Activated CD8-positive, alpha-beta memory T cell treated with anti-CD3 and anti-CD28 coated beads, Interleukin-2, amount 10 ng/mL, durations not matched to agents 7 days and 5 days (primary cell): ENCODE data around the gene PHACTR1. TPM values are rescaled to one million over a fixed set of nuclear protein-coding genes. Genes with fewer than 3 reads are reported as not detected.

Experiments used
- ATAC-seq: fragments of 150-1000 bp; cut with Tn5 transposase; one replicate; pipeline ENCODE4 v1.10.0; 2021; ENCODE audit warnings: moderate library complexity
- CTCF ChIA-PET: fragments of 350-600 bp; sonication (Branson Sonifier 250); formaldehyde crosslinking; loops from one replicate; lab custom pipeline; 2021; ENCODE audit warnings: antibody characterized with exemption; lab: Charles Lee
- DNase-seq: peaks from one replicate; pipeline ENCODE4 v3.0.0-alpha.2; 2020
- H3K27ac Mint-ChIP-seq: one replicate; pipeline ENCODE4 v1.8.0; 2021; ENCODE audit warnings: mild to moderate bottlenecking, mixed read lengths
- H3K27me3 Mint-ChIP-seq: one replicate; pipeline ENCODE4 v1.8.0; 2021; ENCODE audit warnings: mixed read lengths
- H3K36me3 Mint-ChIP-seq: one replicate; pipeline ENCODE4 v1.8.0; 2021; ENCODE audit warnings: mild to moderate bottlenecking, mixed read lengths
- H3K4me1 Mint-ChIP-seq: one replicate; pipeline ENCODE4 v1.8.0; 2021; ENCODE audit warnings: mixed read lengths
- H3K4me3 Mint-ChIP-seq: one replicate; pipeline ENCODE4 v1.8.0; 2021; ENCODE audit warnings: mild to moderate bottlenecking, moderate library complexity, mixed read lengths
- H3K9me3 Mint-ChIP-seq: one replicate; pipeline ENCODE4 v1.8.0; 2022; ENCODE audit warnings: low read depth, mixed read lengths
- total RNA-seq, 2 experiments: library from RNA; stranded (reverse); gene quantifications; one replicate each; pipeline ENCODE4 v1.2.3, GENCODE V29; 2021

PHACTR1 gene
- total RNA-seq, 2 experiments from 2014 or later = 0.73 to 2.2 TPM

- H3K4me3 Mint-ChIP-seq = no peak overlapping the region
- no peak overlapping the region for H3K27ac Mint-ChIP-seq
- DNase-seq (no peak), ATAC-seq (no peak)
- CTCF ChIA-PET = no interaction called here
- H3K4me1 Mint-ChIP-seq = peaks cover 7% of the 10 kb centered on the region
- no peaks in the 10 kb centered on the region for H3K36me3 Mint-ChIP-seq
- no peaks in the 10 kb centered on the region for H3K9me3 Mint-ChIP-seq
- peaks cover 31% of the 10 kb centered on the region for H3K27me3 Mint-ChIP-seq
These were observed 234.8 kb downstream of the PHACTR1 start for GRCh38 chr6:12951415-12951814.

- H3K27me3 Mint-ChIP-seq = peaks cover 30% of the 10 kb centered on the region
- DNase-seq (no peak), ATAC-seq (no peak)
- no peaks in the 10 kb centered on the region for H3K36me3 Mint-ChIP-seq
- CTCF ChIA-PET = no interaction called here
- no peak overlapping the region for H3K4me3 Mint-ChIP-seq
- H3K4me1 Mint-ChIP-seq = peaks cover 11% of the 10 kb centered on the region
- H3K27ac Mint-ChIP-seq = no peak overlapping the region
- no peaks in the 10 kb centered on the region for H3K9me3 Mint-ChIP-seq
These were observed 235.8 kb downstream of the PHACTR1 start for GRCh38 chr6:12952318-12952717.

- DNase-seq = no peak
These were observed 239.4 kb downstream of the PHACTR1 start for GRCh38 chr6:12955956-12956355.

GRCh38 chr6:12956991-12957320, 240.4 kb downstream of the PHACTR1 start:
- Mint-ChIP-seq H3K27ac (no peak overlapping the region), H3K27me3 (peaks cover 51% of the 10 kb centered on the region), H3K36me3 (no peaks in the 10 kb centered on the region), H3K4me3 (peak overlapping the region; percentile 82), H3K4me1 (peaks cover 18% of the 10 kb centered on the region), H3K9me3 (no peaks in the 10 kb centered on the region)
- DNase-seq (no peak), ATAC-seq (no peak)
- CTCF ChIA-PET = no interaction called here

More at GRCh38 chr6:12955956-12956355, 239.4 kb downstream of the PHACTR1 start:
- CTCF ChIA-PET = no interaction called here
- H3K4me3 Mint-ChIP-seq = peak overlapping the region; percentile 82
- H3K27ac Mint-ChIP-seq = no peak overlapping the region
- no peaks in the 10 kb centered on the region for H3K9me3 Mint-ChIP-seq
- ATAC-seq = no peak
- H3K36me3 Mint-ChIP-seq = no peaks in the 10 kb centered on the region
- peaks cover 51% of the 10 kb centered on the region for H3K27me3 Mint-ChIP-seq
- peaks cover 18% of the 10 kb centered on the region for H3K4me1 Mint-ChIP-seq

- Mint-ChIP-seq H3K36me3 (no peaks in the 10 kb centered on the region), H3K4me1 (peaks cover 20% of the 10 kb centered on the region), H3K9me3 (no peaks in the 10 kb centered on the region), H3K27me3 (peaks cover 51% of the 10 kb centered on the region), H3K4me3 (peak overlapping the region; percentile 82), H3K27ac (no peak overlapping the region)
- CTCF ChIA-PET = no interaction called here
- DNase-seq = peak; percentile 45
- peak; percentile 77 for ATAC-seq
These were observed 240.9 kb downstream of the PHACTR1 start for GRCh38 chr6:12957321-12958051.

GRCh38 chr6:12958052-12958706, 241.6 kb downstream of the PHACTR1 start:
- CTCF ChIA-PET = no interaction called here
- Mint-ChIP-seq H3K27me3 (peaks cover 48% of the 10 kb centered on the region), H3K27ac (no peak overlapping the region)

GRCh38 chr6:12961761-12962160, 245.2 kb downstream of the PHACTR1 start:
- CTCF ChIA-PET = interaction anchor here (0.6 kb wide), 1 partner anchor 13 kb away, joined by 3 read pairs; no protein-coding TSS in a partner anchor
- Mint-ChIP-seq H3K4me3 (no peak overlapping the region), H3K4me1 (peaks cover 26% of the 10 kb centered on the region), H3K36me3 (no peaks in the 10 kb centered on the region), H3K27ac (no peak overlapping the region), H3K9me3 (no peaks in the 10 kb centered on the region), H3K27me3 (peaks cover 31% of the 10 kb centered on the region)
- peak; percentile 34 for ATAC-seq
- DNase-seq = no peak

More at GRCh38 chr6:12958052-12958706, 241.6 kb downstream of the PHACTR1 start:
- H3K4me1 Mint-ChIP-seq = peaks cover 27% of the 10 kb centered on the region
- no peaks in the 10 kb centered on the region for H3K9me3 Mint-ChIP-seq
- ATAC-seq (no peak), DNase-seq (no peak)
- H3K4me3 Mint-ChIP-seq = peak overlapping the region; percentile 82
- H3K36me3 Mint-ChIP-seq = no peaks in the 10 kb centered on the region

GRCh38 chr6:12962529-12962928, 246.0 kb downstream of the PHACTR1 start:
- no peak for ATAC-seq
- Mint-ChIP-seq H3K4me3 (no peak overlapping the region), H3K27me3 (peaks cover 27% of the 10 kb centered on the region), H3K9me3 (no peaks in the 10 kb centered on the region), H3K27ac (peak overlapping the region; percentile 53), H3K36me3 (no peaks in the 10 kb centered on the region), H3K4me1 (peaks cover 23% of the 10 kb centered on the region)
- CTCF ChIA-PET = no interaction called here
- DNase-seq = no peak

GRCh38 chr6:12962987-12963386, 246.4 kb downstream of the PHACTR1 start:
- Mint-ChIP-seq H3K27me3 (peaks cover 25% of the 10 kb centered on the region), H3K36me3 (no peaks in the 10 kb centered on the region), H3K4me3 (no peak overlapping the region), H3K27ac (peak overlapping the region; percentile 53), H3K9me3 (no peaks in the 10 kb centered on the region), H3K4me1 (peaks cover 19% of the 10 kb centered on the region)
- peak; percentile 61 for ATAC-seq
- CTCF ChIA-PET = no interaction called here
- peak; percentile 43 for DNase-seq

GRCh38 chr6:12963567-12963966, 247.0 kb downstream of the PHACTR1 start:
- Mint-ChIP-seq H3K9me3 (no peaks in the 10 kb centered on the region), H3K27me3 (peaks cover 26% of the 10 kb centered on the region), H3K4me1 (peaks cover 15% of the 10 kb centered on the region), H3K27ac (no peak overlapping the region), H3K36me3 (no peaks in the 10 kb centered on the region), H3K4me3 (no peak overlapping the region)
- DNase-seq (no peak), ATAC-seq (no peak)
- CTCF ChIA-PET = no interaction called here

GRCh38 chr6:12967686-12968085, 251.1 kb downstream of the PHACTR1 start:
- H3K4me1 Mint-ChIP-seq = peaks cover 10% of the 10 kb centered on the region
- H3K27me3 Mint-ChIP-seq = peaks cover 26% of the 10 kb centered on the region
- DNase-seq (no peak), ATAC-seq (no peak)
- no peaks in the 10 kb centered on the region for H3K36me3 Mint-ChIP-seq
- H3K27ac Mint-ChIP-seq = no peak overlapping the region
- CTCF ChIA-PET = no interaction called here
- no peak overlapping the region for H3K4me3 Mint-ChIP-seq
- no peaks in the 10 kb centered on the region for H3K9me3 Mint-ChIP-seq

GRCh38 chr6:12968290-12968689, 251.7 kb downstream of the PHACTR1 start:
- no peak for ATAC-seq
- CTCF ChIA-PET = no interaction called here
- Mint-ChIP-seq H3K27ac (no peak overlapping the region), H3K9me3 (no peaks in the 10 kb centered on the region), H3K4me1 (peaks cover 4% of the 10 kb centered on the region), H3K4me3 (no peak overlapping the region), H3K27me3 (peaks cover 26% of the 10 kb centered on the region), H3K36me3 (no peaks in the 10 kb centered on the region)
- DNase-seq = no peak

GRCh38 chr6:12968839-12969558, 252.4 kb downstream of the PHACTR1 start:
- ATAC-seq (no peak), DNase-seq (no peak)
- no peak overlapping the region for H3K4me3 Mint-ChIP-seq
- no peak overlapping the region for H3K27ac Mint-ChIP-seq
- no peaks in the 10 kb centered on the region for H3K4me1 Mint-ChIP-seq
- no peaks in the 10 kb centered on the region for H3K9me3 Mint-ChIP-seq
- CTCF ChIA-PET = no interaction called here
- H3K27me3 Mint-ChIP-seq = peaks cover 29% of the 10 kb centered on the region
- H3K36me3 Mint-ChIP-seq = no peaks in the 10 kb centered on the region
